ENCODE data around the gene GGT5. TPM values are rescaled to one million over a fixed set of nuclear protein-coding genes. Genes with fewer than 3 reads are reported as not detected.
"Not testable (repeated sequence)": the region's sequence is repeated elsewhere in the genome, so short reads cannot be mapped to it uniquely, and the experiment has no call there.

Gene GGT5
- polyA plus RNA-seq, 1 experiment, result 29.1 TPM

- H3K27me3 ChIP-seq (ENCODE audit: control insufficient read depth, insufficient read depth, low read length), result no peaks in the 10 kb centered on the region
- ChIA-PET POLR2A (no interaction called here), CTCF (no interaction called here)
- H3K4me3 ChIP-seq (ENCODE audit: low read depth, low read length), result no peak overlapping the region
- no peak for DNase-seq (ENCODE audit: low read depth)
- no peak for TF ChIP-seq CTCF (IDR thresholded peaks at IDR 0.05; ENCODE audit: insufficient read depth, low read depth, low read length)
- no peaks in the 10 kb centered on the region for H3K36me3 ChIP-seq (ENCODE audit: control insufficient read depth, insufficient read depth, low read length)
Measured at GRCh38 chr22:24185001-24185500, 59.8 kb downstream of the GGT5 start.

- no peak for TF ChIP-seq CTCF (IDR thresholded peaks at IDR 0.05; ENCODE audit: insufficient read depth, low read depth, low read length)
- H3K4me3 ChIP-seq (ENCODE audit: low read depth, low read length), result no peak overlapping the region
- H3K27me3 ChIP-seq (ENCODE audit: control insufficient read depth, insufficient read depth, low read length), result no peaks in the 10 kb centered on the region
- DNase-seq (ENCODE audit: low read depth), result no peak
- CTCF ChIA-PET, result interaction anchor here (0.7 kb wide), 1 partner anchor 11 kb away, joined by 4 read pairs; no protein-coding TSS in a partner anchor
- H3K36me3 ChIP-seq (ENCODE audit: control insufficient read depth, insufficient read depth, low read length), result no peaks in the 10 kb centered on the region
- POLR2A ChIA-PET, result no interaction called here
Measured at GRCh38 chr22:24184057-24184798, 60.7 kb downstream of the GGT5 start.

GRCh38 chr22:24183321-24184031 lies 61.4 kb downstream of the GGT5 start:
- no peak overlapping the region for H3K4me3 ChIP-seq (ENCODE audit: low read depth, low read length)
- ChIA-PET POLR2A (no interaction called here), CTCF (interaction anchor here (0.7 to 1.2 kb wide), 2 partner anchors 12 to 33 kb away, joined by 3 to 4 read pairs; no protein-coding TSS in a partner anchor)
- no peak for DNase-seq (ENCODE audit: low read depth)
- TF ChIP-seq CTCF (IDR thresholded peaks at IDR 0.05; ENCODE audit: insufficient read depth, low read depth, low read length), result no peak
- no peaks in the 10 kb centered on the region for H3K36me3 ChIP-seq (ENCODE audit: control insufficient read depth, insufficient read depth, low read length)
- H3K27me3 ChIP-seq (ENCODE audit: control insufficient read depth, insufficient read depth, low read length), result no peaks in the 10 kb centered on the region

GRCh38 chr22:24182900-24183246 lies 62.0 kb downstream of the GGT5 start:
- POLR2A ChIA-PET; H3K4me3 ChIP-seq (ENCODE audit: low read depth, low read length); DNase-seq (ENCODE audit: low read depth); H3K27me3 ChIP-seq (ENCODE audit: control insufficient read depth, insufficient read depth, low read length); H3K36me3 ChIP-seq (ENCODE audit: control insufficient read depth, insufficient read depth, low read length): not testable (repeated sequence)
- CTCF ChIA-PET, result interaction anchor here (1.2 kb wide), 1 partner anchor 32 kb away, joined by 3 read pairs; no protein-coding TSS in a partner anchor

GRCh38 chr22:24181996-24182899 lies 62.6 kb downstream of the GGT5 start:
- H3K36me3 ChIP-seq (ENCODE audit: control insufficient read depth, insufficient read depth, low read length), result peaks cover 6% of the 10 kb centered on the region; the same call in 1 of the 2 replicates
- TF ChIP-seq CTCF (IDR thresholded peaks at IDR 0.05; ENCODE audit: insufficient read depth, low read depth, low read length), result no peak
- no peaks in the 10 kb centered on the region for H3K27me3 ChIP-seq (ENCODE audit: control insufficient read depth, insufficient read depth, low read length)
- DNase-seq (ENCODE audit: low read depth), result no peak
- H3K4me3 ChIP-seq (ENCODE audit: low read depth, low read length), result no peak overlapping the region
- ChIA-PET POLR2A (no interaction called here), CTCF (interaction anchor here (1.2 to 1.4 kb wide), 2 partner anchors 25 to 31 kb away, joined by 3 to 5 read pairs; no protein-coding TSS in a partner anchor)
